Kidney capillary endothelial cell (primary cell): ENCODE results near the gene GIPR.
"Not testable (repeated sequence)": the region's sequence is repeated elsewhere in the genome, so short reads cannot be mapped to it uniquely, and the experiment has no call there.

Experiments used
- DNase-seq: peaks from one replicate; pipeline ENCODE4 v3.0.0-alpha.2; 2018; ENCODE audit warnings: low spot score

The GIPR gene

GRCh38 chr19:45667620-45668341 is at the start of gene GIPR:
Gene GIPR (plus strand): TSS chr19:45668221. CDS start chr19:45669521, 1,300 bp downstream.
- no peak for DNase-seq

GRCh38 chr19:45621389-45621788 is 46.6 kb upstream of the GIPR start:
- no peak for DNase-seq

DNA sequence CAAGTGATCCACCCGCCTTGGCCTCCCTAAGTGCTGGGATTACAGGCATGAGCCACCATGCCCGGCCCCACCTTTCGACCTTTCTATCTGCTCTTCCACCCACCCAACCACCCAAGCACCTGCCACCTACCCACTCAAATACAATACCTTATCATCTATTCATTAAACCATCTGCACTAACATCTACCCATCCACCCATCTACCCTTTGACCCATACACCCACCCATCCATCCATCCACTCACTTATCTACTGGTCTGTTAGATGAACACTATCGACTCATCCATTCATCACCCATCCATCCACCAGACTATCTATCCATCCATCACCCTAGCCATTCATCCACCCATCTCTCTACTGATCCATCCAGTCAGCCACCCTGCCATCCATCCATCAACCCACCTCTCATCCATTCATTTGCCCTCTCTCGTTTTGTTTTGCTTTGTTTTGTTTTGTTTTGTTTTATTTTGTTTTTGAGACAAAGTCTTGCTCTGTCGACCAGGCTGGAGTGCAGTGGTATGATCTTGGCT is 46.0 kb upstream of the GIPR start:
- no peak for DNase-seq

DNA sequence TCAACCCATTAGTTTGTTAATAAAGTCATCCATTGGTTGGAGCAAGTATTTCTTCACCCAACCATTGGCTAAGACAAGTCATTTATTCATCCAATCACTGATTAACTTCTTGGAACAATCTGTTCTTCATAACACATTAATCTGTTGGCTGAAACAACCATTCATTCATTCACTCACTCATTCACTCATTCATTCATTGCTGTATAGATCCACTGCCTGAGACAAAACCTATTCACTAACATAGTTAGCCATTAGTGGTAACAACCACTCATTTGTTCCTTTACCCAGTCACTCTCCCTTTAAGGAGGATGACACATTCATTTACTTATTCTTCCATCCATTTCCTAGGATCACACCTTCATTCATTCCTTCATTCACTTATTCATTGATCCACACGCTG is 44.0 kb upstream of the GIPR start:
- DNase-seq: no peak

GRCh38 chr19:45628219-45628618 is 39.8 kb upstream of the GIPR start:
- not testable (repeated sequence) for DNase-seq

DNA sequence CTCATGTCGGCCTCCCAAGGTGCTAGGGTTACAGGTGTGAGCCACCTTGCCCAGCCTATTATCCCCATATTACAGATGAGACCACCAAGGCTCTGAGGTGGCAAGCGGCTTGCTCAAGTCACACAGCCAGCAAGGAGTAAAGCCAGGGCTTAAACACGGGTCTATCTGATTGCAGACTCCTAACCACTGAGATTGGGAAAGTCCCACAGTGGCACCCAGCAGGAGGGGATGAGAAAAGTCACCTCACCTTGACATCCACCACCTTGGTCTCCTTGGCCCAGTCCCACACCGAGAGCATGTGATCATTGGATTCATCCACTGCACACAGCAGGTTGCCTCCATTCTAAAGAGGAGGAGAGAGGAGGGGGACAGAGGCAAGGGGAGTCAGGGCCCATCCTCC is 38.3 kb upstream of the GIPR start:
- DNase-seq: no peak

GRCh38 chr19:45630463-45630862 is 37.6 kb upstream of the GIPR start:
- peak; percentile 98 for DNase-seq

- DNase-seq: peak; percentile 61
These were observed 35.4 kb upstream of the GIPR start for GRCh38 chr19:45632468-45633196.

DNA sequence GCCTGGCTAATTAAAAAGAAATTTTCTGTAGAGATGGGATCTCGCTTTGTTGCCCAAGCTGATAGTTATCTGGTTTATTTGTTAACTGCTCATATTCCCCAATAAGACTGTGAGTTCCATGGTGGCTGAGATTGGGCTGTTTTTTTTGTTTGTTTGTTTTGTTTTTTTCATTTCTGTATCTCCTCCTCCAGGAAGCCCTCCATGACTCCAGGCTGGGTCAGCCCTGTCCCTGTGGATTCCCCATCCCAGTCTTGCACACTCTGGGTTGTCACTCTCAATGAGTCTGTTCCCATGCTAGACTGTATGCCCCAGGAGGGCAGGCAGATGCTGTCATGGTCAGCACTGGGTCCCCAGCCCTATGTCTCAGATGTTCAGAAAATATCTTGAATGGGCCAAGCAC is 31.7 kb upstream of the GIPR start:
- no peak for DNase-seq

DNA sequence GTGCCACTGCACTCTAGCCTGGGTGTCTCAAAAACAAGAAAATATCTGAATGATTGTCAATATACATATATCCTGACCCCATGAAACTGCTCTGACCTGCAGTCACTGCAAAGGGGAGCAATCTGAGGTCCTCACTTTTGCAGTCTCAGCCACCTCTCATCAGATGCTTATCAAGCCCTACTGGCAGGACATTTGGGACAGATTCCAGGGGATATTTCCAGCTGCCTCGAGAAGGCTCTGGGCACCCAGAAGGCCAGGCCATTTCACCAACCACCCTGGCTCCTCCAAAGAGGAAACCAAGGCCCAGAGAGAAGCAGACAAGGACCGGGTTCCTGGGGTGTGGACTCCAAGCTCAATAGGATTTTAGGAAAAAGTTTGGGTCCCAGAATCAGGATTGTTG is 31.1 kb upstream of the GIPR start:
- no peak for DNase-seq

DNA sequence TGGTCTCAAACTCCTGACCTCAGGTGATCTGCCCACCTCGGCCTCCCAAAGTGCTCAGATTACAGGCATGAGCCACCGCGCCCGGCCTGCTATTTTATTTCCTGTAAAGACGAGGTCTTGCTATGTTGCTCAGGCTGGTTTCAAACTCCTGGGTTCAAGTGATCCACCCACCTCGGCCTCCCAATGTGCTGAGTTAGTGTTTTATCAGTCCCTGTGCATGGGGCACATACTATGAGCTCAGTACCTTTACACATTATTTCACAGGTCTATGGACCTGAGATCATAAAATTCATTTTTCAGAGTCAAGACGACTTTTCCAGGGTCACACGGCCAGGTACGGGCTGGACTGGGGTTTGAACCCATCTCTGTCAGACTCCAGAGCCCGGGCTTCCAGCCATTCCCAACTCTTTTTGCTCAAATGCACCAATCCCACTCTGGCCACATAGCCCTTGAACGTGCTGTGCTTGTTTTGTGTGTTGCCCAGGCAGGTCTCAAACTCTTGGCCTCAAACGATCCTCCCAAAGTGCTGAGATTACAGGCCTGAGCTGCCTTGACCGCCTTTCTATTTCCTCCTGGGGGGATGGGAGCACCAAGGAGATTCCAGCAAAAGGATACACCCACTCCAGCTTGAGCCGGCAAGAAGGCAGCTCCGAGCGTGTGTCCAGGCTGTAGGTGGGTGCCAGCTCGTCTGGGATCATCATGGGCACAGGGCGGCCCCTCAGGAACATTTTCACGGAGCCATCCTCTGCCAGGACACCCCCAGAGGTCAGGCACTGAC is 29.9 kb upstream of the GIPR start:
- DNase-seq: no peak

DNA sequence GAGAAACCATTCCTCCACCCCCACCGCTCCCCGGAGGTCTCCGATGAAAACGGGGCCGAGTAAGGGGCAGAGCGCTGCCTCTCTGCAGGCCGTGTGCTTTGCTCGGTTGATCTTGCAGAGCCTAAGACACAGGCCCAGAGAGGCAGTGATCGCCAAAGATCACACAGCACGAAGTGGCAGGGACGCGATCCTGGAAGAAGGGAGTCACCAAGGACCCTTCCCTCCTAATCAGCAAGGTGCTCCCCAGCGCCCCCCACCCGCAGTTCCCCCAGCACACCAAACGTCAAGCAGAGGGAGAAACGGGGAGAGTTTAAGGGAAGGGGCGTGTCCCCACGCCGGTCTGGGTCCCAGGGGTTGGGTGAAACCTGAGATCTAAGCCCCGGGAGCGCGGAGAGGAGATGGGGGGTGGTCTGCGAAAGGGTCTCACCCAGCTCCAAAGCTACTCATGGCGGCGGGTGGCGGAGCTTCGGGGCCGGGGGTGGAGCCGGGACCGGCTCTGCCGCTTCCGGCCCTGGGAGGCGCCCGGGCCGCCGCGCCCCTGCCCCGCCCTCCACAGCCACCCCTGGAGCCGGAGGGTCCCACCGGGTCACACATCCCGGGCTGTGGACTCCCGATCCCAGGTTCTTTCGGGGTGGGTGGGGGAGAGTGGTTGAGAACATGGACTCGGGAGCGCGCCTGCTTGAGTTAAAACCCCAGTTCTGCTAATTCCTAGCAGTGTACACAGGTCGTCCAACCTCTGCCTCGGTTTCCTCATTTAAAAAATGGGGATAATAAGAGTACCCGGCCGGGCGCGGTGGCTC is 28.9 kb upstream of the GIPR start, which contains the start of gene EML2:
Gene EML2 (minus strand): TSS at position 468 of the 800 bp plus-strand sequence. CDS start 21 bp downstream, at position 447.
- DNase-seq: peak; percentile 22

DNA sequence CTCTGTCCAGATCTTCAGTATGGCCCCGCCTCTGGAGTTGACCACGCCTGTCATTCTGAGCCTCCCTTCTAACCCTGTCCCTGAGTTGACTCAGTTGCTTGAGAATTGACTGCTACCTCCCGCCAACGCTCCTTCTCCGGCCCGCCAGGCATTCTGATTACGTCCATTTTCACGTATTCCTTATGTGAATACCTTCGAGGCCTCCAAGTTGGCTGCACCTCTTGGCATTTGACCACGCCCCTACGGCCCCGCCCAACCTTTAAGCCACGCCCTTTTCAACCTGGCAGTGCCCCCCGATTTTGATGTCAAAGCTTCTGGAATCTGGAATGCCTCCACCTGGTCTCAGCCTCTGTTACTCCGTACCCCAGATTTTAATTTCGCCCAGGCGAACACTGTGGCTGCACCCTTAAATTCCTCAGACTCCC is 27.2 kb upstream of the GIPR start:
- no peak for DNase-seq

- peak; percentile 84 for DNase-seq
These were observed 26.5 kb upstream of the GIPR start for GRCh38 chr19:45641274-45642105.

GRCh38 chr19:45643024-45643926 is 24.7 kb upstream of the GIPR start:
- DNase-seq: peak; percentile 72

GRCh38 chr19:45643927-45644771 is 23.9 kb upstream of the GIPR start:
- DNase-seq: no peak

DNA sequence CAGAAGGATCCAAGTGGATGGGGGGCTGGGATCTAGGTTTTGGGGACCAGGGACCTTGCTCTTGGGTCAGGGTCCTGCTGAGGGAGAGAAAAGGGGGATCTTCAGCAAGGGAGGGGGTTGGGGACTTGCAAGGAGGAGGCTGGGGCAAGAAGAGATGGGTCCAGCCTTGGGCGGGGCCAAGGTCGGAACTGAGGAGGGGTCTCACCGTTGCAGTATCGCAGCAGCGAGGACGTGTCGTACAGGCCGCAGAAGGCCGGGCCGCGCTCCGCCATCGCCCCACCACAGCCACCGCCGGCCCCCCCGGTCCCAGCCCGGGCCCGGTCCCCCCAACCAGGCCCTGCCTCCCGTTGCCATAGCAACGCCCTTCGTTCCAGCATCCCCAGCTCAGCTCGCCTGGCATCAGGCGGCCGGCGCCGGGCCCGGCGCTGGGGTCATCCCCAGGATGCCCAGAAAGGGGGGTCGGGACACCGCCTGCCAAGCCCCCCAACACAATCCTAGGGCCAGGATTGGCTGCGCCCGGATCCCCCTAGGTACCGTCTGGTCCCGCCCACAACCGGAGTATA is 22.9 kb upstream of the GIPR start:
- no peak for DNase-seq

- DNase-seq: peak; percentile 74
These were observed 22.2 kb upstream of the GIPR start for GRCh38 chr19:45645631-45646344.
